ENCODE data around the gene ZBED5.

ZBED5 gene

GRCh38 chr11:10878408-10879214, 20.8 kb upstream of the ZBED5 start:
- no peak overlapping the region for H3K4me3 ChIP-seq (ENCODE audit: low read length)
- TF ChIP-seq CTCF (IDR thresholded peaks at IDR 0.05; ENCODE audit: insufficient read depth, low read depth, low read length, missing control alignments) = peak; percentile 75
- peak; percentile 70 for DNase-seq (ENCODE audit: low read depth)

DNA sequence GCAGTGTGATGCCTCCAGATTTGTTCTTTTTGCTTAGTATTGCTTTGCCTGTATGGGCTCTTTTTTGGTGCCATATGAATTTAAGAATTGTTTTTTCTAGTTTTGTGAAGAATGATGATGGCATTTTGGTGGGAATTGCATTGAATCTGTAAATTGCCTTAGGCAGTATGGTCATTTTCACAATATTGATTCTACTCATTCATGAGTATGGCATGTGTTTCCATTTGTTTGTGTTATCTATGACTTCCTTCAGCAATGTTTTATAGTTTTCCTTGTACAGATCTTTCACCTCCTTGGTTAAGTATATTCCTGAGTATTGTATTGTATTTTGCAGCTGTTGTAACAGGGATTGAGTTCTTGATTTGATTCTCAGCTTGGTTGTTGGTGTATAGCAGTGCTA, 18.3 kb upstream of the ZBED5 start:
- no peak overlapping the region for H3K4me3 ChIP-seq (ENCODE audit: low read length)
- no peak for DNase-seq (ENCODE audit: low read depth)
- no peak for TF ChIP-seq CTCF (IDR thresholded peaks at IDR 0.05; ENCODE audit: insufficient read depth, low read depth, low read length, missing control alignments)

DNA sequence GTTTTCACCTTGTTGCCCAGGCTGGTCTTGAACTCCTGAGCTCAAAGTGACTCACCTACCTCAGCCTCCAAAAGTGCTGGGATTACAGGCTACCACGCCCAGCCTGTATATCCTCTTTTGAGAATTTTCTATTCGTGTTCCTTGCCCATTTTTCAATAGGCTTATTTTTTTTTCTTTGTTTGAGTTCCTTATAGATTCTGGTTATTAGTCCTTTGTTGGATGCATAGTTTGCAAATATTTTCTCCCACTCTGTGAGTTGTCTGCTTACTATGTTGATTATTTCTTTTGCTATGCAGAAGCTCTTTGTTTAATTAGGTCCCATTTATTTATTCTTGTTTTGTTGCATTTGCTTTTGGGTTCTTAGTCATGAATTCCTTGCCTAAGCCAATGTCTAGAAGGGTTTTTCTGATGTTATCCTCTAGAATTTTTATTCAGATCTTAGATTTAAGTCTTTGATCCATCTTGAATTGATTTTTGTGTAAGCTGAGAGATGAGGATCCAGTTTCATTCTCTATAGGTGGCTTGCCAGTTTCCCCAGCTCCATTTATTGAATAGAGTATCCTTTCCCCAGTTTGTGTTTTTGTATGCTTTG, 17.7 kb upstream of the ZBED5 start:
- DNase-seq (ENCODE audit: low read depth) = peak; percentile 45
- no peak overlapping the region for H3K4me3 ChIP-seq (ENCODE audit: low read length)
- TF ChIP-seq CTCF (IDR thresholded peaks at IDR 0.05; ENCODE audit: insufficient read depth, low read depth, low read length, missing control alignments) = no peak

DNA sequence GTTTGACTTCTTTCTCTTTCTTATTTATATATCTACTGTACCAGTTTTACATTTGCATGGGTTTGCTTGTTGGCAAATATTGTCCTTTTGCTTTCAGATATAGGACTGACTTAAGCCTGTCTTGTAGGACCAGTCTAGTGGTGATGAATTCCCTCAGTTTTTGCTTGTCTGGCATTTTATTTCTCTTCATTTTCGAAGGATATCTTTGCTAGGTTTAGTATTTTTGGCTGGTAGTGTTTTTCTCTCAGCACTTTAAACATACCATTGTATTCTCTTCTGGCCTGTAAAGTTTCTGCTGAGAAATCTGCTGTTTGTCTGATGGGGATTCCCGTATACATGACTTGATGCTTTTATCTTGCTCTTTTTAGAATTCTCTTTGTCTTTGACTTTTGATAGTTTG, 14.2 kb upstream of the ZBED5 start:
- TF ChIP-seq CTCF (IDR thresholded peaks at IDR 0.05; ENCODE audit: insufficient read depth, low read depth, low read length, missing control alignments) = no peak
- no peak overlapping the region for H3K4me3 ChIP-seq (ENCODE audit: low read length)
- no peak for DNase-seq (ENCODE audit: low read depth)

- DNase-seq (ENCODE audit: low read depth) = no peak
- TF ChIP-seq CTCF (IDR thresholded peaks at IDR 0.05; ENCODE audit: insufficient read depth, low read depth, low read length, missing control alignments) = no peak
- H3K4me3 ChIP-seq (ENCODE audit: low read length) = no peak overlapping the region
These were observed 10.5 kb upstream of the ZBED5 start for GRCh38 chr11:10868352-10868751.

- no peak overlapping the region for H3K4me3 ChIP-seq (ENCODE audit: low read length)
- peak; percentile 44 for DNase-seq (ENCODE audit: low read depth)
These were observed 9.1 kb upstream of the ZBED5 start for GRCh38 chr11:10866893-10867331.

More at GRCh38 chr11:10866893-10867331, 9.1 kb upstream of the ZBED5 start:
- no peak for TF ChIP-seq CTCF (IDR thresholded peaks at IDR 0.05; ENCODE audit: insufficient read depth, low read depth, low read length, missing control alignments)

Data from epithelial cell of esophagus (primary cell).